HG03439 (cell line): ENCODE data around the gene ZMYND8.
"Not testable (repeated sequence)": the region's sequence is repeated elsewhere in the genome, so short reads cannot be mapped to it uniquely, and the experiment has no call there.

Source experiments
- ATAC-seq: cut with Tn5 transposase; IDR thresholded peaks from one replicate; pipeline ENCODE4 v1.9.1; 2021; ENCODE audit warnings: mild to moderate bottlenecking, moderate library complexity; ENCODE audit not compliant: unreplicated experiment

The ZMYND8 gene

GRCh38 chr20:47271046-47271615 lies 85.4 kb downstream of the ZMYND8 start:
- no peak for ATAC-seq

GRCh38 chr20:47269309-47270165 lies 87.0 kb downstream of the ZMYND8 start:
- no peak for ATAC-seq

GRCh38 chr20:47267621-47268020 lies 88.9 kb downstream of the ZMYND8 start:
- ATAC-seq = no peak

- no peak for ATAC-seq
Observed at GRCh38 chr20:47266847-47267515, 89.5 kb downstream of the ZMYND8 start.

- no peak for ATAC-seq
Observed at GRCh38 chr20:47265984-47266383, 90.5 kb downstream of the ZMYND8 start.

GRCh38 chr20:47265214-47265613 lies 91.3 kb downstream of the ZMYND8 start:
- ATAC-seq = no peak

GRCh38 chr20:47264137-47264769 lies 92.2 kb downstream of the ZMYND8 start:
- ATAC-seq = not testable (repeated sequence)

GRCh38 chr20:47263465-47264084 lies 92.9 kb downstream of the ZMYND8 start:
- ATAC-seq = no peak

GRCh38 chr20:47263080-47263464 lies 93.4 kb downstream of the ZMYND8 start:
- ATAC-seq = no peak

- no peak for ATAC-seq
Observed at GRCh38 chr20:47262365-47263013, 94.0 kb downstream of the ZMYND8 start.

- ATAC-seq = no peak
Observed at GRCh38 chr20:47262008-47262364, 94.5 kb downstream of the ZMYND8 start.

- ATAC-seq = not testable (repeated sequence)
Observed at GRCh38 chr20:47261161-47261774, 95.2 kb downstream of the ZMYND8 start.

- not testable (repeated sequence) for ATAC-seq
Observed at GRCh38 chr20:47260540-47261126, 95.9 kb downstream of the ZMYND8 start.

GRCh38 chr20:47258745-47259695 lies 97.5 kb downstream of the ZMYND8 start:
- no peak for ATAC-seq

- no peak for ATAC-seq
Observed at GRCh38 chr20:47257771-47258170, 98.7 kb downstream of the ZMYND8 start.

- no peak for ATAC-seq
Observed at GRCh38 chr20:47257256-47257655, 99.2 kb downstream of the ZMYND8 start.

GRCh38 chr20:47256668-47257236 lies 99.7 kb downstream of the ZMYND8 start:
- no peak for ATAC-seq

GRCh38 chr20:47253872-47254271 lies 102.6 kb downstream of the ZMYND8 start:
- ATAC-seq = no peak
